ENCODE results near the gene PLG.
"Not testable (repeated sequence)": the region's sequence is repeated elsewhere in the genome, so short reads cannot be mapped to it uniquely, and the experiment has no call there.

Gene PLG

GRCh38 chr6:160799801-160800506 lies 97.9 kb downstream of the PLG start (continued):
- TF ChIP-seq, protein P1, sequence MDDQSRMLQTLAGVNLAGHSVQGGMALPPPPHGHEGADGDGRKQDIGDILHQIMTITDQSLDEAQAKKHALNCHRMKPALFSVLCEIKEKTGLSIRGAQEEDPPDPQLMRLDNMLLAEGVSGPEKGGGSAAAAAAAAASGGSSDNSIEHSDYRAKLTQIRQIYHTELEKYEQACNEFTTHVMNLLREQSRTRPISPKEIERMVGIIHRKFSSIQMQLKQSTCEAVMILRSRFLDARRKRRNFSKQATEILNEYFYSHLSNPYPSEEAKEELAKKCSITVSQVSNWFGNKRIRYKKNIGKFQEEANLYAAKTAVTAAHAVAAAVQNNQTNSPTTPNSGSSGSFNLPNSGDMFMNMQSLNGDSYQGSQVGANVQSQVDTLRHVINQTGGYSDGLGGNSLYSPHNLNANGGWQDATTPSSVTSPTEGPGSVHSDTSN (CRISPR knock-in tag; IDR thresholded peaks at IDR 0.05): no peak

GRCh38 chr6:160801418-160801817 lies 99.4 kb downstream of the PLG start:
- no peaks in the 10 kb centered on the region for H3K36me3 ChIP-seq (ENCODE audit: control insufficient read depth in 2 of 2, insufficient read depth in 1 of 2, low read length in 2 of 2)
- H3K4me1 ChIP-seq (ENCODE audit: control insufficient read depth, insufficient read depth, low read length): no peaks in the 10 kb centered on the region
- no peaks in the 10 kb centered on the region for H3K9me3 ChIP-seq (ENCODE audit: control insufficient read depth, insufficient read depth, low read depth, low read length)
- ChIA-PET CTCF (interaction anchor here (1.4 kb wide), 1 partner anchor 69 kb away, joined by 3 read pairs; no protein-coding TSS in a partner anchor), POLR2A (no interaction called here)
- no peak for TF ChIP-seq GLIS2 (tag by site-specific recombination; IDR thresholded peaks at IDR 0.05)
- no peak for TF ChIP-seq ZNF488 (tag by site-specific recombination; IDR thresholded peaks at IDR 0.05)
- TF ChIP-seq ZNF645 (tag by site-specific recombination; IDR thresholded peaks at IDR 0.05): no peak
- no peak for TF ChIP-seq ZNF324 (tag by site-specific recombination; IDR thresholded peaks at IDR 0.05)
- TF ChIP-seq KLF10 (tag by site-specific recombination; IDR thresholded peaks at IDR 0.05): no peak
- TF ChIP-seq, protein P2, sequence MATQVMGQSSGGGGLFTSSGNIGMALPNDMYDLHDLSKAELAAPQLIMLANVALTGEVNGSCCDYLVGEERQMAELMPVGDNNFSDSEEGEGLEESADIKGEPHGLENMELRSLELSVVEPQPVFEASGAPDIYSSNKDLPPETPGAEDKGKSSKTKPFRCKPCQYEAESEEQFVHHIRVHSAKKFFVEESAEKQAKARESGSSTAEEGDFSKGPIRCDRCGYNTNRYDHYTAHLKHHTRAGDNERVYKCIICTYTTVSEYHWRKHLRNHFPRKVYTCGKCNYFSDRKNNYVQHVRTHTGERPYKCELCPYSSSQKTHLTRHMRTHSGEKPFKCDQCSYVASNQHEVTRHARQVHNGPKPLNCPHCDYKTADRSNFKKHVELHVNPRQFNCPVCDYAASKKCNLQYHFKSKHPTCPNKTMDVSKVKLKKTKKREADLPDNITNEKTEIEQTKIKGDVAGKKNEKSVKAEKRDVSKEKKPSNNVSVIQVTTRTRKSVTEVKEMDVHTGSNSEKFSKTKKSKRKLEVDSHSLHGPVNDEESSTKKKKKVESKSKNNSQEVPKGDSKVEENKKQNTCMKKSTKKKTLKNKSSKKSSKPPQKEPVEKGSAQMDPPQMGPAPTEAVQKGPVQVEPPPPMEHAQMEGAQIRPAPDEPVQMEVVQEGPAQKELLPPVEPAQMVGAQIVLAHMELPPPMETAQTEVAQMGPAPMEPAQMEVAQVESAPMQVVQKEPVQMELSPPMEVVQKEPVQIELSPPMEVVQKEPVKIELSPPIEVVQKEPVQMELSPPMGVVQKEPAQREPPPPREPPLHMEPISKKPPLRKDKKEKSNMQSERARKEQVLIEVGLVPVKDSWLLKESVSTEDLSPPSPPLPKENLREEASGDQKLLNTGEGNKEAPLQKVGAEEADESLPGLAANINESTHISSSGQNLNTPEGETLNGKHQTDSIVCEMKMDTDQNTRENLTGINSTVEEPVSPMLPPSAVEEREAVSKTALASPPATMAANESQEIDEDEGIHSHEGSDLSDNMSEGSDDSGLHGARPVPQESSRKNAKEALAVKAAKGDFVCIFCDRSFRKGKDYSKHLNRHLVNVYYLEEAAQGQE (tag by site-specific recombination; IDR thresholded peaks at IDR 0.05): no peak
- TF ChIP-seq WT1 (tag by site-specific recombination; IDR thresholded peaks at IDR 0.05): no peak
- no peak for TF ChIP-seq ZNF621 (tag by site-specific recombination; IDR thresholded peaks at IDR 0.05)
- TF ChIP-seq ZNF354C (tag by site-specific recombination; IDR thresholded peaks at IDR 0.05; ENCODE audit: borderline replicate concordance, low read depth): no peak
- no peak for TF ChIP-seq ZNF37A (tag by site-specific recombination; IDR thresholded peaks at IDR 0.05)
- no peak overlapping the region for H3K4me3 ChIP-seq (ENCODE audit: low read depth, low read length)
- no peak overlapping the region for H3K27ac ChIP-seq (ENCODE audit: extremely low read depth, low read depth, low read length)

- H3K4me3 ChIP-seq (ENCODE audit: low read depth, low read length); H3K36me3 ChIP-seq (ENCODE audit: control insufficient read depth in 2 of 2, insufficient read depth in 1 of 2, low read length in 2 of 2); H3K4me1 ChIP-seq (ENCODE audit: control insufficient read depth, insufficient read depth, low read length); H3K9me3 ChIP-seq (ENCODE audit: control insufficient read depth, insufficient read depth, low read depth, low read length); POLR2A ChIA-PET; H3K27ac ChIP-seq (ENCODE audit: extremely low read depth, low read depth, low read length): not testable (repeated sequence)
- CTCF ChIA-PET: interaction anchor here (1.4 kb wide), 1 partner anchor 69 kb away, joined by 3 read pairs; no protein-coding TSS in a partner anchor
Measured at GRCh38 chr6:160802049-160802448, 100.0 kb downstream of the PLG start.
